Right renal pelvis (tissue), 4 donors: ENCODE data around the gene MOCS1. TPM values are rescaled to one million over a fixed set of nuclear protein-coding genes. Genes with fewer than 3 reads are reported as not detected.

Source experiments
- DNase-seq, 4 donors: peaks; one replicate each; pipeline ENCODE4 v3.0.0-alpha.2; 2013; ENCODE audit warnings: low read depth in 4 of 4, low spot score in 3 of 4, missing footprints in 1 of 4
- polyA plus RNA-seq, 4 donors: library from polyadenylated mRNA; unstranded; fragments of 120-200 nt; gene quantifications; one replicate each; pipeline ENCODE4 v1.2.1, GENCODE V29; 2013; ENCODE audit not compliant: insufficient read length in 4 of 4

MOCS1 gene
- polyA plus RNA-seq, 4 donors: 11.4 to 14.5 (median 12.9) TPM

GRCh38 chr6:39950125-39950720, 16.0 kb upstream of the MOCS1 start:
- no peak for DNase-seq

- no peak for DNase-seq
Measured at GRCh38 chr6:39948199-39948791, 14.0 kb upstream of the MOCS1 start.

- DNase-seq: no peak
Measured at GRCh38 chr6:39947611-39948068, 13.4 kb upstream of the MOCS1 start.

GRCh38 chr6:39945626-39946025, 11.4 kb upstream of the MOCS1 start:
- no peak for DNase-seq

GRCh38 chr6:39942903-39943580, 8.8 kb upstream of the MOCS1 start:
- no peak for DNase-seq

GRCh38 chr6:39941820-39942219, 7.6 kb upstream of the MOCS1 start:
- DNase-seq: no peak

- no peak for DNase-seq
Measured at GRCh38 chr6:39941138-39941537, 6.9 kb upstream of the MOCS1 start.

GRCh38 chr6:39938773-39939654, 4.8 kb upstream of the MOCS1 start:
- no peak for DNase-seq

- DNase-seq: no peak
Measured at GRCh38 chr6:39937686-39938333, 3.5 kb upstream of the MOCS1 start.

- no peak for DNase-seq
Measured at GRCh38 chr6:39936857-39937256, 2.6 kb upstream of the MOCS1 start.

- no peak for DNase-seq
Measured at GRCh38 chr6:39935241-39935640, 979 bp upstream of the MOCS1 start.

GRCh38 chr6:39933669-39934130, 562 bp downstream of the MOCS1 start:
- no peak for DNase-seq

GRCh38 chr6:39932386-39932910, 1.8 kb downstream of the MOCS1 start:
- no peak for DNase-seq

- DNase-seq: no peak
Measured at GRCh38 chr6:39931607-39932006, 2.7 kb downstream of the MOCS1 start.

GRCh38 chr6:39930540-39930939, 3.7 kb downstream of the MOCS1 start:
- no peak for DNase-seq

GRCh38 chr6:39929733-39930461, 4.4 kb downstream of the MOCS1 start:
- DNase-seq: no peak

GRCh38 chr6:39929039-39929732, 5.1 kb downstream of the MOCS1 start:
- DNase-seq: no peak

GRCh38 chr6:39927159-39927558, 7.1 kb downstream of the MOCS1 start:
- no peak for DNase-seq

GRCh38 chr6:39926668-39927067, 7.6 kb downstream of the MOCS1 start:
- DNase-seq: no peak
